ENCODE data around the gene TMEM108. TPM values are rescaled to one million over a fixed set of nuclear protein-coding genes. Genes with fewer than 3 reads are reported as not detected.

The TMEM108 gene
- total and polyA plus RNA-seq, 2 of the 4 experiments (the other 2 are of a cell fraction) = 0.18 to 2.2 TPM

- H2BK20ac ChIP-seq (ENCODE audit: low read depth, low read length) = no peak overlapping the region
- H4K5ac ChIP-seq (ENCODE audit: low read depth, low read length) = no peak overlapping the region
- H3K4me1 ChIP-seq (ENCODE audit: control insufficient read depth, insufficient read depth, low read length) = no peaks in the 10 kb centered on the region
- H3K9me1 ChIP-seq (ENCODE audit: insufficient read depth, low read length) = no peaks in the 10 kb centered on the region
- no peak overlapping the region for H3K14ac ChIP-seq (replicated peaks; ENCODE audit: low read depth, low read length)
- H2BK5ac ChIP-seq (ENCODE audit: low read depth, low read length, poor library complexity, severe bottlenecking) = no peak overlapping the region
- no peaks in the 10 kb centered on the region for H4K20me1 ChIP-seq (ENCODE audit: insufficient read depth, low read length)
- WGBS, 2 experiments (ENCODE audit: extremely low coverage in 2 of 2, insufficient read length in 1 of 2) = no CpG with 5 or more reads among the region's 1 CpG
- no peak overlapping the region for H3K4me3 ChIP-seq (ENCODE audit: insufficient read depth, low read depth, low read length)
- dilution Hi-C loops (cut with HindIII; ENCODE audit: low sequenced_read_pairs, unreplicated experiment) = no loop called here
- H3K18ac ChIP-seq (ENCODE audit: low read depth, low read length) = no peak overlapping the region
- no peak overlapping the region for H3K23ac ChIP-seq (ENCODE audit: low read depth, low read length)
- no TSS peak for BruUV-seq (replicated peaks)
- TF ChIP-seq MAZ (IDR thresholded peaks at IDR 0.05; ENCODE audit: borderline replicate concordance, low read depth, low read length) = no peak
- no peak for TF ChIP-seq MAFK (IDR thresholded peaks at IDR 0.05; ENCODE audit: low read depth, low read length)
- no peak for TF ChIP-seq RCOR1 (IDR thresholded peaks at IDR 0.05; ENCODE audit: insufficient replicate concordance, low read length)
- TF ChIP-seq FOS (IDR thresholded peaks at IDR 0.05; ENCODE audit: low read depth, low read length) = no peak
- TF ChIP-seq, protein P1, sequence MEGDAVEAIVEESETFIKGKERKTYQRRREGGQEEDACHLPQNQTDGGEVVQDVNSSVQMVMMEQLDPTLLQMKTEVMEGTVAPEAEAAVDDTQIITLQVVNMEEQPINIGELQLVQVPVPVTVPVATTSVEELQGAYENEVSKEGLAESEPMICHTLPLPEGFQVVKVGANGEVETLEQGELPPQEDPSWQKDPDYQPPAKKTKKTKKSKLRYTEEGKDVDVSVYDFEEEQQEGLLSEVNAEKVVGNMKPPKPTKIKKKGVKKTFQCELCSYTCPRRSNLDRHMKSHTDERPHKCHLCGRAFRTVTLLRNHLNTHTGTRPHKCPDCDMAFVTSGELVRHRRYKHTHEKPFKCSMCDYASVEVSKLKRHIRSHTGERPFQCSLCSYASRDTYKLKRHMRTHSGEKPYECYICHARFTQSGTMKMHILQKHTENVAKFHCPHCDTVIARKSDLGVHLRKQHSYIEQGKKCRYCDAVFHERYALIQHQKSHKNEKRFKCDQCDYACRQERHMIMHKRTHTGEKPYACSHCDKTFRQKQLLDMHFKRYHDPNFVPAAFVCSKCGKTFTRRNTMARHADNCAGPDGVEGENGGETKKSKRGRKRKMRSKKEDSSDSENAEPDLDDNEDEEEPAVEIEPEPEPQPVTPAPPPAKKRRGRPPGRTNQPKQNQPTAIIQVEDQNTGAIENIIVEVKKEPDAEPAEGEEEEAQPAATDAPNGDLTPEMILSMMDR (conservative IDR thresholded peaks at IDR 0.05; ENCODE audit: low read depth, low read length) = no peak
- no peak for TF ChIP-seq ELK1 (IDR thresholded peaks at IDR 0.05; ENCODE audit: borderline replicate concordance, low read depth, low read length)
- TF ChIP-seq RAD21 (IDR thresholded peaks at IDR 0.05; ENCODE audit: low read length) = no peak
- no peak for TF ChIP-seq RFX5 (IDR thresholded peaks at IDR 0.05; ENCODE audit: low read depth, low read length)
- TF ChIP-seq BHLHE40 (IDR thresholded peaks at IDR 0.05; ENCODE audit: low read depth, low read length) = no peak
- TF ChIP-seq POLR2A (IDR thresholded peaks at IDR 0.05; ENCODE audit: low read depth, low read length) = no peak
- TF ChIP-seq MXI1 (IDR thresholded peaks at IDR 0.05; ENCODE audit: borderline replicate concordance, low read depth, low read length) = no peak
- no peak for TF ChIP-seq SMC3 (IDR thresholded peaks at IDR 0.05; ENCODE audit: low read depth, low read length)
- no peak for TF ChIP-seq CEBPB (IDR thresholded peaks at IDR 0.05; ENCODE audit: low read depth, low read length)
- no peak for TF ChIP-seq CHD1 (IDR thresholded peaks at IDR 0.05; ENCODE audit: low read depth, low read length)
- no peak for TF ChIP-seq NFE2L2 (IDR thresholded peaks at IDR 0.05; ENCODE audit: low read depth, low read length)
- TF ChIP-seq, protein P2, sequence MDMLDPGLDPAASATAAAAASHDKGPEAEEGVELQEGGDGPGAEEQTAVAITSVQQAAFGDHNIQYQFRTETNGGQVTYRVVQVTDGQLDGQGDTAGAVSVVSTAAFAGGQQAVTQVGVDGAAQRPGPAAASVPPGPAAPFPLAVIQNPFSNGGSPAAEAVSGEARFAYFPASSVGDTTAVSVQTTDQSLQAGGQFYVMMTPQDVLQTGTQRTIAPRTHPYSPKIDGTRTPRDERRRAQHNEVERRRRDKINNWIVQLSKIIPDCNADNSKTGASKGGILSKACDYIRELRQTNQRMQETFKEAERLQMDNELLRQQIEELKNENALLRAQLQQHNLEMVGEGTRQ (IDR thresholded peaks at IDR 0.05; ENCODE audit: low read depth, low read length) = no peak
- H3K27ac ChIP-seq (ENCODE audit: insufficient read depth, low read length) = no peak overlapping the region
- no peaks in the 10 kb centered on the region for H3K36me3 ChIP-seq (ENCODE audit: control insufficient read depth, insufficient read depth, low read length)
- no peak for DNase-seq
- no peak overlapping the region for H2AK9ac ChIP-seq (replicated peaks; ENCODE audit: low read depth, low read length, poor library complexity)
- no peak for ATAC-seq (ENCODE audit: low read depth)
- no peak overlapping the region for H4K8ac ChIP-seq (ENCODE audit: low read depth in 2 of 2, low read length in 2 of 2)
- no peak overlapping the region for H2BK15ac ChIP-seq (ENCODE audit: low read depth, low read length)
- in situ Hi-C loops (cut with MboI; ENCODE audit: low sequenced_read_pairs) = no loop called here
- intact Hi-C loops (cut with micrococcal nuclease) = no loop called here
- H2AK5ac ChIP-seq (ENCODE audit: low read depth, low read length) = no peak overlapping the region
- no peak overlapping the region for H3K9ac ChIP-seq (ENCODE audit: low read depth, low read length)
- H3K4me2 ChIP-seq (ENCODE audit: low read depth, low read length) = no peak overlapping the region
- H3K27me3 ChIP-seq (ENCODE audit: control insufficient read depth, insufficient read depth, low read length) = no peaks in the 10 kb centered on the region
- H3K9me3 ChIP-seq (ENCODE audit: control insufficient read depth, insufficient read depth, low read length) = no peaks in the 10 kb centered on the region
- H4K91ac ChIP-seq (ENCODE audit: insufficient read depth, low read depth, low read length) = no peak overlapping the region
- H3K79me1 ChIP-seq (ENCODE audit: low read depth in 1 of 2, low read length in 2 of 2) = no peaks in the 10 kb centered on the region
- H2BK120ac ChIP-seq (ENCODE audit: low read depth, low read length) = no peak overlapping the region
- H3K56ac ChIP-seq (ENCODE audit: extremely low read depth, insufficient read depth, low read length) = no peak overlapping the region
- H2AFZ ChIP-seq (replicated peaks; ENCODE audit: low read length, poor library complexity) = no peak overlapping the region
- ChIA-PET POLR2A (ENCODE audit: unreplicated experiment) (no interaction called here), CTCF (no interaction called here)
- H3K4ac ChIP-seq (ENCODE audit: low read depth, low read length) = no peak overlapping the region
These were observed 21.3 kb upstream of the TMEM108 start for GRCh38 chr3:133016838-133017309.
